GM21528 (cell line): Measurements from ENCODE around the gene ASIC1.

ENCODE experiments used
- ATAC-seq: cut with Tn5 transposase; IDR thresholded peaks from one replicate; pipeline ENCODE4 v1.9.1; 2021; ENCODE audit warnings: mild to moderate bottlenecking, moderate library complexity; ENCODE audit not compliant: unreplicated experiment, low FRiP score

The ASIC1 gene

GRCh38 chr12:50104417-50105366 lies 47.3 kb downstream of the ASIC1 start:
- ATAC-seq = no peak

GRCh38 chr12:50105913-50106450 lies 48.6 kb downstream of the ASIC1 start:
- ATAC-seq = no peak

GRCh38 chr12:50106907-50107306 lies 49.5 kb downstream of the ASIC1 start:
- no peak for ATAC-seq

DNA sequence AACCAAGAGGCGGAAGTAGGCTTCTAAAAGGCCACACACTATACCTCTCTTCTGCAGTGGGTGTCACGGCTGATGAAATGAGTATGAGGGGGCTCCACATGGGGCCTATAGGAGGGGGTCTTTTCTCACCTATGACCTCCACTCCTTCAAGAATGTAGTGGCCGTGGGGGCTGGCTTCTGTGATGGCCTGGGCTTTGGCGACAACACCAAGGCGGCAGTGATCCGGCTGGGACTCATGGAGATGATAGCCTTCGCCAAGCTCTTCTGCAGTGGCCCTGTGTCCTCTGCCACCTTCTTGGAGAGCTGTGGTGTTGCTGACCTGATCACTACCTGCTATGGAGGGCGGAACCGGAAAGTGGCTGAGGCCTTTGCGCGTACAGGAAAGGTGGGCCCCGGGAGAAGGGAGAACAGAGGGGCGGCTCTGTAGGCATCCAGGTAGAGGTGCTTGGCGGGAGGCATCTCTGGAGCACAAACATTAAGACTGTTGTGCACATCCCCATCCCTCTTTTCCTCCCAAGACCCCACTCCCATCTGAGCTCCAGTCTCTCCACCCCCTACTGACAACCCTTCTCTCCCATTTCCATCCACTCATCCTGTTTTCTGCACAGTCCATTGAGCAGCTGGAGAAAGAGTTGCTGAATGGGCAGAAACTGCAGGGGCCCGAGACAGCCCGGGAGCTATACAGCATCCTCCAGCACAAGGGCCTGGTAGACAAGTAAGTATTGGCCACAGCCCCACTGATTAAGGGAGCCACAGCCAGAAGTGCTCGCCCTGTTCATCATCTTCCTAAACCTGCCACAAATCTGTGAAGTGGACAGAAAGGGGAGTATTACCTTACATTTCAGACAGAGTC lies 50.2 kb downstream of the ASIC1 start:
- no peak for ATAC-seq

DNA sequence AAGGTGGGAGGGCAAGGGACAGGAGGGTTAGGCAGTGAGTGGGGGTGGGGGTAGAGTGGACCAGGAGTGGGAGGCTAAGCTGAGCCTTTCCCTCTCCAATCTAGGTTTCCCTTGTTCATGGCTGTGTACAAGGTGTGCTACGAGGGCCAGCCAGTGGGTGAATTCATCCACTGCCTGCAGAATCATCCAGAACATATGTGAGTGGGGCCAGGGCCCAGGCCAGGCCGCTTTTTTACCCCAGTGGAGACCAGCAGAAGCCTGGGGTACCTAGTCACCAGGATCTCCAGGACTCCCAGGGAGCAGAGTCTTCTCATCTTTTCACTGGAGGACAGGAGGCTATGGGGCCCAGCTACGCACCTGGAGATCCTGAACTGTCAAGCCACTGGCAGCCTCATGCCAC lies 51.9 kb downstream of the ASIC1 start:
- ATAC-seq = no peak

DNA sequence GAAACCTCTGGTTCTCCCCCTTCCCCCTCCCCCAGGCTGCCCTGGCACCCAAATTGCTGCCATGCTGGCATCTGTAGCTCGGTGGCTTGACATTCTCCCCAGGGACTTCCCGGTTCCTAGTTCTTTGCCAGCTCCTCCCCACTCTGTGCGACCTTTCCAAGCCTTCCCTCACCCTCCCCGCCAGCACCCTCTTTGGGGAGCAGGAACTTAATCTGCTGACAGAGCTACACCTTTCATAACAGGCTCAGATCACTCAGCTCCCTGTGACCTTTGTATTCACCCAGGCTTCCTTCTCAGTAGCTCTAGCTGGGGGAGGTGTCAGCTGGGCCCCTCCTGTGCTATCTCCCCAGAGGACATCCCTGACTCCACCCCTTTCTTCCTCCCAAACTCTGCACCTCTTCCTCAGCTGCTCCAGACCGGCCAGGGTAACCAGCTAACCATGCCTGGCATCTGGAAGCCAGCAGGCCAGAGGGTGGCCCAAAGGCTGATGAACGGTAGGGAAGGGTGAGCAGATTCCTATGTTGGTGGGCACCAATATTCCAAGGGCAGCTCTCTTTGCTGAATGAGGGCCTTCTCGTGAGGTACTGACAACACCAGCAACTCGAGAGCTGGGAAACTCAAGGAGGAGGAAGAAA lies 52.8 kb downstream of the ASIC1 start:
- no peak for ATAC-seq

DNA sequence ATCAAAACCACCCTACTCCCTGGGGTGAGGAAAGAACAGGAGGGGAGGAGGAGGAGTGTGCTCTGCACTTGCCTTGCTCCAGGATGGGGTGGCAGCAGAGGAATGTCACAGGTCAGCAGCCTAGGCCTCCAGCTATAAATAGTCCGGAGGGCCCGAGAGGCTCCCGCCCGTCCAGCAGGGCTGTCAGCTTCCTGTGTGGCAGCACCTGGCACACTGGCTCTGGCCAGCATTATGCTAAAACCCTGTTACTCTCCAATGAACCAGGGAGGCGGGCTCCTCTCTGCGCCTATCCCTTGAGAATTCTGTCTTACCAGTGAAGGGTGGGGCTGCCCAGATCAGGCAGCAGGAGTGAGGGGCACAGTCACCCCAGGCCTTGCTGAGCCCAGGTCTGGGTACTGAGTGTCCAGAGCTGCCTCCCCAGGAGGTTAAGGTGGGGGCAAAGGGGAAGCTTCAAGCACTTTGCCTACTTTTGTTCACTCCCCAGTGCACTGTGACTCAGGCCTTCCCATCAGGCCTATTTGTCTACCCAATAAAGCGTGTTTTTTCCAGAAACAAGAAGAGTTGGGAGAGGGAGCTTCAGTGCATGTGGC lies 53.5 kb downstream of the ASIC1 start:
- ATAC-seq = no peak

DNA sequence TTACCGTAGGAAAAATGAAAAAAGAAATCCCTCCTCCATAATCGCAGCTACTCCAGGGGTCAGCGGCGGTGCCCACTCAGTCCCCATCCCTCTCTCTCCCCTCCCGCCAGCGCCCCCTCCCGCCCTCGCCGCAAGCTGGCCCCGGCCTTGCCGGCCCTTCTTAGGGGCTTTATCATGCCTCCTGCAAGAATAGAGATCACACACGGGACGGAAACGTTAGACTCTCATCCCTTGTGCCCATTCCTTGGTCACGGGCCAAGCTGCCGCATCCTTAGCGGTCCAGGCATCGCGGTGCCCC lies 53.9 kb downstream of the ASIC1 start:
- peak; percentile 10 for ATAC-seq

GRCh38 chr12:50111693-50112455 lies 54.5 kb downstream of the ASIC1 start, which contains the start of gene COX14:
Gene COX14, plus strand, starts transcription at chr12:50112236. Its CDS starts 7,808 bp downstream, at chr12:50120044.
- peak; percentile 81 for ATAC-seq

DNA sequence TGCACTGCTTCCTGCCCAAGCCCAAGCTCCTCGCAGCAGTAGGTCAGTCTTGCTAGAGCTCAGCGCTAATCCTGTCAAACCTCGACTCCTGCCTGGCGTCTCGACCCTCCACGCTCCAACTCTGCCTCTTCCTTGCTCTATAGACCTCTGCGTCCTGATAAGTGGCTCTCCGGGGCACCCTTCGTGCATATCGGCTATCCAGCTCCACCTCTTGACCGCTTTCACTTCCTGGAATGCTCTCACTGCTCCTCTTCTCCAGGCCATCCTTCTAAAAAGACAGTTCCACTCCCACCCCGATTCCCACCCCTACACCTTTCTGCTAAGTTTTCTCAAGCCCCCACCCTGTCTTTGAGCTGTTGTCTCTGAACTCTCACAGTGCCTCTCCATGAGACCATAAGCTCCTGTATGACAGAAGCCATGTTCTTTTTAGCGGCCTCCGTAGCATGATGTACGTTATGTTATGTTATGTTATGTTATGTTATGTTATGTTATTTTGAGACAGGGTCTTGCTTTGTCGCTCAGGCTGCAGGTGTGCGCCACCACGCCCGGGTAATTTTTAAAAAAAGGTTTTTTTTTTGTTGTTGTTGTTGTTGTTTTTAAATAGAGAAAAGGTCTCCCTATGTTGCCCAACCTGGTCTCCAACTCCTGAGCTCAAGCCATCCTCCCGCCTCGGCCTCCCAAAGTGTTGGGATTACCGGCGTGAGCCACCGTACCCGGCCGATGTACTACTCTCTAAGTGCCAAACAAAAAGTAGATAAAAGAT lies 55.2 kb downstream of the ASIC1 start:
- ATAC-seq = peak; percentile 0

DNA sequence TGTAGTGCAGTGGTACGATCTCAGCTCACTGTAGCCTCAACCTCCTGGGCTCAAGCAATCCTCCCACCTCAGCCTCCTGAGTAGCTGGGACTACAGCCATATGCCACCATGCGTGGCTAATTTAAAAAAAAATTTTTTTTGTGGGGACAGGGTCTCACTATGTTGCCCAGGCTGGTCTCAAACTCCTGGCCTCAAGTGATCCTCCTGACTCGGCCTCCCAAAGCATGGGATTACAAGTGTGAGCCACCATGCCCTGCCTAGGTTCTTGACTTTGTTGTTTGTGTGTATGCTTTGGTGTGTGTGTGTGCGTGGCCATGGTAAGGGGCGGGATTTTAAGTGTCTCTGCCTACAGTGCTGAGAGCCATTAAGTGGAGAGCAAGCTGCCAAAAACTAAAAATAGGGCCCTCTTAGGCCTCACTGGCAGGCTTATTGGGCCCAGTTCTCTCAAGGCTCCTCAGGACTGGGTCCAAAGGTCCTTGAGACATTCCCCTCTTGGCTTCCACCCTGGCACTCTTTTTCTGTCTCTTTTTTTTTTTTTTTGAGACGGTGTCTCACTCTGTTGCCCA lies 59.7 kb downstream of the ASIC1 start:
- ATAC-seq = no peak

GRCh38 chr12:50119387-50119786 lies 62.0 kb downstream of the ASIC1 start:
- no peak for ATAC-seq

DNA sequence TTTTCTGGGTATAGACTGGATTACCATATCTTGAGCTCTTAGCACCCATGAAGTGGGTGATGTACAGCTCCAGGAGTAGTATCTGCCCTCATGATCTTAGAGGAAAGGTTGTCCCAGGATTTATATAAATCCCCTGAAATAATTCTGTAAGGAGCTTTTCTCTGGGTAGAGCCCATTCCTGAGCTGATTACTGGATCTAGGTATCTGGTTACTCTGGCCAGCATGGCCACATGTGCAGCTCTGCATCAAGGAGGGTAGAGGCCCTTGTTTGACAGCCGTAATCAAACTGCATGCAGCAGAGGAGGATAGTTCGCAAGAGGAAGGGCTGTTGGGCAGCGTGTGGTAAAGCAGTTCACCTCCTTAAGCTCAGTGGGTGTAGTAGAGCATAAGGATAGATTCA lies 63.1 kb downstream of the ASIC1 start:
- ATAC-seq = no peak

GRCh38 chr12:50120953-50121352 lies 63.6 kb downstream of the ASIC1 start:
- ATAC-seq = no peak

DNA sequence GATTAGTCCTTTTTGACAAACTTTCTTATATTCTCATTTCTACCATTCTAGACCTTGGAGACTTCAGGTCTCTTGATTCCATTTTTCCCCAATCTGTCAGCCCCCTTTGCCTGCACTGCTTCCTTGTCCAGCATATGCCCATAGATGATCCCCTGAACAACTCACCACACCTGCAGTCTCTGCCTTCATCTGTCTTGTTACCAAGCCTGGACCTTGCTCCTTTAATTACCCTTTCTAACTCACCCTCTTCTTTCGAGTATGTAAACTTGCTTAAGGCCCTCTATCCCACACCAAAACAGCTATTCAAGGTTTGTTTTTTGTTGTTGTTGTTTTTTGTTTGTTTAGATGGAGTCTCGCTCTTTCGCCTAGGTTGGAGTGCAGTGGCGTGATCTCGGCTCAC lies 64.2 kb downstream of the ASIC1 start:
- ATAC-seq = no peak

DNA sequence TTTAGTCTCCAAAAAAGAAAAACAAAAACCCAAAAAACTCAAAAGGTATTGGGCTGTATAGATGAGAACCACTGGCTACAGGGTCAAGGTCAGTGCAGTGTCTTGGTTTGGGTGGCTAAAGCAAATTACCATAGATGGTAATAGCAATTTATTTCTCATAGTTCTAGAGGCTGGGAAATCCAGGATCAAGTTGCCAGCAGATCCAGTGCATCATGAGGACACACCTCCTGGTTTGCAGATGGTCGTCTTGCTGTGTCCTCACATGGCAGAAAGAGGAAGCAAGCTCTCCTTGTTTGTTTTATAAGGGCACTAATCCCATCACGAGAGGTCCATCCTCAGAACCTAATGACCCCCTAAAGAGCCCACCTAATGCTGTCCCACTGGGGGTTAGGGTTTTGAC lies 65.8 kb downstream of the ASIC1 start:
- no peak for ATAC-seq

- no peak for ATAC-seq
Observed at GRCh38 chr12:50127546-50127945, 70.2 kb downstream of the ASIC1 start.

- no peak for ATAC-seq
Observed at GRCh38 chr12:50129290-50129689, 71.9 kb downstream of the ASIC1 start.
